CD4-positive, alpha-beta memory T cell (primary cell): ENCODE results near the gene TSKS. TPM values are rescaled to one million over a fixed set of nuclear protein-coding genes. Genes with fewer than 3 reads are reported as not detected.

Experiments used
- CTCF ChIA-PET: fragments of 350-600 bp; sonication (Branson Sonifier 250); formaldehyde crosslinking; loops from one replicate; lab custom pipeline; 2021; ENCODE audit warnings: inconsistent platforms; ENCODE audit not compliant: partially characterized antibody; lab: Charles Lee
- POLR2A ChIA-PET: fragments of 350-600 bp; sonication (Branson Sonifier 250); formaldehyde crosslinking; loops from one replicate; lab custom pipeline; 2021; ENCODE audit not compliant: partially characterized antibody; lab: Charles Lee
- DNase-seq, 5 donors: peaks; one replicate each; pipeline versions ENCODE4 v3.0.0 to v3.0.0-alpha.2; 2020 to 2022; ENCODE audit warnings: mixed read lengths in 1 of 5
- H3K27ac ChIP-seq: one replicate; pipeline ENCODE4 v1.7.0; 2013; ENCODE audit warnings: low read depth, low read length
- H3K27me3 ChIP-seq: 2 replicates; pipeline ENCODE4 v1.7.0; 2013; ENCODE audit warnings: mild to moderate bottlenecking, low read length, moderate library complexity; ENCODE audit not compliant: insufficient read depth
- H3K36me3 ChIP-seq: 2 replicates; pipeline ENCODE4 v1.7.0; 2013; ENCODE audit warnings: mild to moderate bottlenecking, low read length, moderate library complexity; ENCODE audit not compliant: insufficient read depth
- H3K4me1 ChIP-seq: 2 replicates; pipeline ENCODE4 v1.7.0; 2013; ENCODE audit warnings: mild to moderate bottlenecking, low read length, moderate library complexity; ENCODE audit not compliant: insufficient read depth
- H3K4me3 ChIP-seq, 2 donors: one replicate each; pipeline ENCODE4 v1.7.0; 2013; ENCODE audit warnings: low read length in 2 of 2, mild to moderate bottlenecking in 1 of 2
- H3K9me3 ChIP-seq, 2 donors: one replicate each; pipeline ENCODE4 v1.7.0; 2013; ENCODE audit warnings: low read length in 2 of 2, control low read depth in 1 of 2; ENCODE audit not compliant: control insufficient read depth in 1 of 2
- H3K27ac Mint-ChIP-seq, 7 donors: one replicate each; pipeline ENCODE4 v1.8.0; 2020 to 2021; ENCODE audit warnings: mixed read lengths in 7 of 7, mild to moderate bottlenecking in 6 of 7, inconsistent platforms in 3 of 7, moderate library complexity in 3 of 7
- H3K27me3 Mint-ChIP-seq, 2 donors: one replicate each; pipeline ENCODE4 v1.8.0; 2020 to 2021; ENCODE audit warnings: mixed read lengths in 2 of 2
- H3K36me3 Mint-ChIP-seq, 2 donors: one replicate each; pipeline ENCODE4 v1.8.0; 2020 to 2021; ENCODE audit warnings: mixed read lengths in 2 of 2, inconsistent platforms in 1 of 2, mild to moderate bottlenecking in 1 of 2
- H3K4me1 Mint-ChIP-seq, 4 donors: one replicate each; pipeline ENCODE4 v1.8.0; 2020 to 2021; ENCODE audit warnings: mixed read lengths in 4 of 4, mild to moderate bottlenecking in 1 of 4
- H3K4me3 Mint-ChIP-seq, 8 donors: one replicate each; pipeline ENCODE4 v1.8.0; 2020 to 2021; ENCODE audit warnings: mixed read lengths in 8 of 8, mild to moderate bottlenecking in 7 of 8, moderate library complexity in 6 of 8, inconsistent platforms in 3 of 8
- H3K9me3 Mint-ChIP-seq, 8 donors: one replicate each; pipeline ENCODE4 v1.8.0; 2020 to 2021; ENCODE audit warnings: mixed read lengths in 8 of 8, mild to moderate bottlenecking in 5 of 8, inconsistent platforms in 3 of 8, moderate library complexity in 1 of 8
- intact Hi-C: fragments of 100-400 bp; cut with micrococcal nuclease; formaldehyde crosslinking; loops from one replicate; pipeline ENCODE4 v1.15.1; 2023
- polyA plus RNA-seq, 2 donors: library from polyadenylated mRNA; unstranded; fragments of 300-500 nt; fragmentation: Illumina TruSeq; gene quantifications; one replicate each; pipeline ENCODE4 v1.2.3, GENCODE V29; 2021
- total RNA-seq, 2 experiments: library from RNA; stranded (reverse); gene quantifications; one replicate each; pipeline ENCODE4 v1.2.3, GENCODE V29; 2021

The TSKS gene
- total and polyA plus RNA-seq, 4 experiments from 2014 or later: 0.16 to 1.1 (median 0.73) TPM

DNA sequence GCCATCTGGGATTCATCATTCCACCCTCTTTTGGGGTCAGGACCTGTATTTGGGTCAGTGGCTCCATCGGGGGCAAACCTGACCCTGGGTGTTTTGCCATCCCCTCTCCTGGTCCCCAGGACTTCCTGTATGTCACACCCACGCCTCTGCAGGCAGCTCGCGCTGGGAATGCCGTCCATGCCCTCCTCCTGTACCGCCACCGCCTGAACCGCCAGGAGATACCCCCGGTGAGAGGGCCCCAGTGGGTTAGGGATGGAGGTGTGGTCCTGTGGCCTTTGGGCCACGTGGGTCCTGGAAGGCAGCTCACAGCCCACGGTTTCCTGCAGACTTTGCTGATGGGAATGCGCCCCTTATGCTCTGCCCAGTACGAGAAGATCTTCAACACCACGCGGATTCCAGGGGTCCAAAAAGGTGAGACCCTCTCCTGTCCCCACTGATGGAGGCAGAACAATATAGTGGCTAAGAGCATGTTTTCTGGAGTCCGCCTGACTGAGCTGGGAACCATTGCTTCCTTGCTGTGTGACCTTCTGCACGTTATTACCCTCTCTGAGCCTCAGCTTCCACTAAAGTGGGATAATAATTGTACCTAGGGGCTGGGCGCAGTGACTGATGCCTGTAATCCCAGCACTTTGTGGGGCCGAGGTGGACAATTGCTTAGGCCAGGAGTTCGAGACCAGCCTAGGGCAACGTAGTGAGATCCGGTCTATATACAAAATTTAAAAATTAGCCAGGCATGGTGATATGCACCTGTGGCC, 58.0 kb downstream of the TSKS start:
- CTCF ChIA-PET: interaction anchor here (0.6 kb wide), 1 partner anchor 1299 kb away, joined by 3 read pairs; no protein-coding TSS in a partner anchor
- intact Hi-C loops: no loop called here
- POLR2A ChIA-PET: interaction anchor here (0.6 kb wide), 1 partner anchor 26 kb away, joined by 3 read pairs; no protein-coding TSS in a partner anchor

DNA sequence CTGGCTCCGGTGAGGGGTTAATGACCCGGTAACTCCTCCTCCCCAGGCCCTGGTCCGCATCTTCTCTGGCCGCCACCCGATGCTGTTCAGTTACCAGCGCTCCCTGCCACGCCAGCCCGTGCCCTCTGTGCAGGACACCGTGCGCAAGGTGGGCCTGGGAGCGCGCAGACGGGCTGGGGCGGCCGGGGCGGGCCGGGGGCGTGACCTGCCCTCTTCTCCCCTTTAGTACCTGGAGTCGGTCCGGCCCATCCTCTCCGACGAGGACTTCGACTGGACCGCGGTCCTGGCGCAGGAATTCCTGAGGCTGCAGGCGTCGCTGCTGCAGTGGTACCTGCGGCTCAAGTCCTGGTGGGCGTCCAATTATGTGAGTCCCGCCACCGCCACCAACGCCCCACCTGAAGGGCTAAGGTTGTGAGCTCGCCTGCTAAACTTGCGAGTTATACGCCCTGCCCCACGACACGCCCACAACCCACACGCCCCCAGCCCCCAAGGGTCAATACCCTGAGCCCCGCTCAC, 61.8 kb downstream of the TSKS start:
- Mint-ChIP-seq H3K27ac (no peak overlapping the region), H3K27me3 (peaks cover 0 to 2% of the 10 kb centered on the region in 2 donors), H3K9me3 (no peaks in the 10 kb centered on the region), H3K36me3 (no peaks in the 10 kb centered on the region), H3K4me3 (no peak overlapping the region), H3K4me1 (no peaks in the 10 kb centered on the region)
- no peaks in the 10 kb centered on the region for H3K36me3 ChIP-seq
- H3K4me3 ChIP-seq: no peak overlapping the region
- intact Hi-C loops: no loop called here
- no peak overlapping the region for H3K27ac ChIP-seq
- POLR2A ChIA-PET: no interaction called here
- no peak for DNase-seq
- no peaks in the 10 kb centered on the region for H3K4me1 ChIP-seq
- H3K27me3 ChIP-seq: no peaks in the 10 kb centered on the region
- CTCF ChIA-PET: no interaction called here
- H3K9me3 ChIP-seq: no peaks in the 10 kb centered on the region

More for the DNA sequence above, 58.0 kb downstream of the TSKS start:
- DNase-seq: no peak
- no peaks in the 10 kb centered on the region for H3K27me3 ChIP-seq
- H3K9me3 Mint-ChIP-seq: no peaks in the 10 kb centered on the region
- no peaks in the 10 kb centered on the region for H3K36me3 ChIP-seq
- H3K4me3 ChIP-seq: no peak overlapping the region
- peaks cover 0 to 4% (median 0%) of the 10 kb centered on the region in 4 donors for H3K4me1 Mint-ChIP-seq
- H3K27ac ChIP-seq: no peak overlapping the region
- no peaks in the 10 kb centered on the region for H3K9me3 ChIP-seq
- H3K4me1 ChIP-seq: no peaks in the 10 kb centered on the region
- H3K27ac Mint-ChIP-seq: no peak overlapping the region
- peaks cover under 1 to 2% of the 10 kb centered on the region in 2 donors for H3K27me3 Mint-ChIP-seq
- no peaks in the 10 kb centered on the region for H3K36me3 Mint-ChIP-seq
- no peak overlapping the region for H3K4me3 Mint-ChIP-seq

DNA sequence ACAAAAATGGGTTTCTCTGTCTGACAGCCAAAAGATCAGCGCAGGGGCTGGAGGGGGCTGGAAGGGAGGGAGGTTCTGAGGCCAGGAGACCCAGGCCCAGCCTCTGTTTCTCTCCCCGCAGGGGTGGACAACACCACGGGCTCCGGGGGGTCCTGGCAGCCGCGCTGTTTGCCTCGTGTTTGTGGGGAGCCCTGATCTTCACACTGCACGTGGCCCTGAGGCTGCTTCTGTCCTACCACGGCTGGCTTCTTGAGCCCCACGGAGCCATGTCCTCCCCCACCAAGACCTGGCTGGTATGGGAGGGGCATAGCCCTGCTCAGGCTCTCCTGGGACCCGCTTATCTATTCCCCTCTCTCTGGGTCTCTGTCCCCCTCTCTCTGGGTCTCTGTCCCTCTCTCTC, 62.5 kb downstream of the TSKS start:
- Mint-ChIP-seq H3K27me3 (peaks cover 0 to 2% of the 10 kb centered on the region in 2 donors), H3K9me3 (no peaks in the 10 kb centered on the region), H3K36me3 (no peaks in the 10 kb centered on the region), H3K27ac (peak overlapping the region in 1 of 7 donors; percentile 22), H3K4me1 (no peaks in the 10 kb centered on the region), H3K4me3 (no peak overlapping the region)
- DNase-seq: no peak
- ChIA-PET POLR2A (no interaction called here), CTCF (no interaction called here)
- no peak overlapping the region for H3K27ac ChIP-seq
- H3K4me1 ChIP-seq: no peaks in the 10 kb centered on the region
- no peak overlapping the region for H3K4me3 ChIP-seq
- H3K36me3 ChIP-seq: no peaks in the 10 kb centered on the region
- no peaks in the 10 kb centered on the region for H3K9me3 ChIP-seq
- intact Hi-C loops: no loop called here
- no peaks in the 10 kb centered on the region for H3K27me3 ChIP-seq

DNA sequence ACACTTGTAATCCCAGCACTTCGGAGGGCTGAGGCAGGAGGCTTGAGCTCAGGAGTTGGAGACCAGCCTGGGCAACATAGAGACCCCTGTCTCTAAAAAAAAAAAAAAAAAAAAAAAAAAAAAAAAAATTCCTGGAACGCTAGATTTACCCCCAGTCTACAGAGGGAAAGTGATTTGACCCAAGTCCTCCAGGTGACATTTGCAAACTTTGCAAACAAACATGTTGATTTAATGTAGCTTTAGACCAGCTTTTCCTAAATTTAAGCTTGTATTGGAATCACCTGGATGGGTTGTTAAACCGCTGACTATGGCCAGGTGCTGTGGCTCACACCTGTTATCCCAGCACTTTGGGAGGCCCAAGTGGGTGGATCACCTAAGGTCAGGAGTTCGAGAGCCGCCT, 63.7 kb downstream of the TSKS start:
- Mint-ChIP-seq H3K27me3 (peaks cover 0 to 2% of the 10 kb centered on the region in 2 donors), H3K36me3 (no peaks in the 10 kb centered on the region), H3K27ac (no peak overlapping the region), H3K4me3 (no peak overlapping the region), H3K4me1 (no peaks in the 10 kb centered on the region), H3K9me3 (no peaks in the 10 kb centered on the region)
- Histone ChIP-seq H3K27me3 (no peaks in the 10 kb centered on the region), H3K36me3 (no peaks in the 10 kb centered on the region), H3K27ac (no peak overlapping the region), H3K4me1 (no peaks in the 10 kb centered on the region), H3K4me3 (no peak overlapping the region), H3K9me3 (no peaks in the 10 kb centered on the region)
- no peak for DNase-seq
- intact Hi-C loops: no loop called here
- ChIA-PET CTCF (interaction anchor here (1.0 kb wide), 1 partner anchor 18 kb away, joined by 5 read pairs; no protein-coding TSS in a partner anchor), POLR2A (no interaction called here)

DNA sequence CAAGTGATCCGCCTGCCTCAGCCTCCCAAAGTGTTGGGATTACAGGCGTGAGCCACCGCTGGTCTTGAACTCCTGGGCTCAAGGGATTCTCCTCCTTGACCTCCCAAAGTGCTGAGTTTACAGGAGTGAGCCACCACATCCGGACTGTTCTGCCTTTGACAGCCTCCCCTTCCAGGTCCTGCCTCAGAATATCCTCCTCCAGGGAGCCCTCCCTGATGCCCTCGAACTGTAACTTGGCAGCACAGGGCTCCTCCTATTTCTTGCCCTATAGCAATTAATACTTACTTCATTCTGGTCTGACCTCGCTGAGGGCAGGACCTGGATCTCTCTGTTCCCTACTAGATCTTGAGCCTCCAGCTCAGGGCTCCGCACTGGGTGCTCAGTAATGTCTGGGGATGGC, 66.2 kb downstream of the TSKS start:
- no peaks in the 10 kb centered on the region for H3K9me3 ChIP-seq
- no peak overlapping the region for H3K4me3 Mint-ChIP-seq
- peaks cover 0 to 6% (median under 1%) of the 10 kb centered on the region in 4 donors for H3K4me1 Mint-ChIP-seq
- POLR2A ChIA-PET: no interaction called here
- H3K27ac ChIP-seq: no peak overlapping the region
- H3K27me3 ChIP-seq: peaks cover 4% of the 10 kb centered on the region
- H3K4me1 ChIP-seq: no peaks in the 10 kb centered on the region
- intact Hi-C loops: no loop called here
- no peaks in the 10 kb centered on the region for H3K36me3 Mint-ChIP-seq
- no peak overlapping the region for H3K4me3 ChIP-seq
- H3K36me3 ChIP-seq: no peaks in the 10 kb centered on the region
- peak overlapping the region in 1 of 7 donors; percentile 25 for H3K27ac Mint-ChIP-seq
- peaks cover 3 to 4% of the 10 kb centered on the region in 2 donors for H3K27me3 Mint-ChIP-seq
- no peak for DNase-seq
- CTCF ChIA-PET: interaction anchor here (1.0 kb wide), 1 partner anchor 12 kb away, joined by 4 read pairs; no protein-coding TSS in a partner anchor
- H3K9me3 Mint-ChIP-seq: no peaks in the 10 kb centered on the region

DNA sequence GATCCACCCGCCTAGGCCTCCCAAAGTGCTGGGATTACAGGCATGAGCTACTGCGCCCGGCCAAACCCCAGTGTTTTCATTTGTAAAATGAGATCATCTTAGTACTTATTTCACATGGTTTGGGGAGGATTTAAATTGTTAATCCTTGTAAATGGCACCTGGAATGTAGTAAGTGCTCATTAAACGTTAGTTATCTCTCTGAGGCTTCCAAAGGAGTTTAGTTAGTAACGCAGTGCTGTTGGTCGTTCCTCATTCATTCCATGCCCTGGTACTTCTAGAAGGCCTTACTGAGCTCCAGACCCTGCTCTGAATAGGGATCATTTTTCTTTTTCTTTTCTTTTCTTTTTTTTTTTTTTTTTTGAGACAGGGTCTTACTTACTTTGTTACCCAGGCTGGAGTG, 67.0 kb downstream of the TSKS start:
- Mint-ChIP-seq H3K27me3 (peaks cover 4 to 8% of the 10 kb centered on the region in 2 donors), H3K4me1 (peaks cover 3 to 11% (median 4%) of the 10 kb centered on the region in 4 donors), H3K27ac (no peak overlapping the region), H3K9me3 (no peaks in the 10 kb centered on the region), H3K4me3 (no peak overlapping the region), H3K36me3 (no peaks in the 10 kb centered on the region)
- CTCF ChIA-PET: interaction anchor here (0.5 to 1.2 kb wide), 4 partner anchors 11 to 512 kb away, joined by 3 to 5 read pairs (median 4); no protein-coding TSS in a partner anchor
- H3K36me3 ChIP-seq: no peaks in the 10 kb centered on the region
- H3K4me1 ChIP-seq: peaks cover 6% of the 10 kb centered on the region
- H3K4me3 ChIP-seq: no peak overlapping the region
- DNase-seq: no peak
- intact Hi-C loops: no loop called here
- no peaks in the 10 kb centered on the region for H3K9me3 ChIP-seq
- POLR2A ChIA-PET: no interaction called here
- H3K27ac ChIP-seq: no peak overlapping the region
- H3K27me3 ChIP-seq: peaks cover 4% of the 10 kb centered on the region

DNA sequence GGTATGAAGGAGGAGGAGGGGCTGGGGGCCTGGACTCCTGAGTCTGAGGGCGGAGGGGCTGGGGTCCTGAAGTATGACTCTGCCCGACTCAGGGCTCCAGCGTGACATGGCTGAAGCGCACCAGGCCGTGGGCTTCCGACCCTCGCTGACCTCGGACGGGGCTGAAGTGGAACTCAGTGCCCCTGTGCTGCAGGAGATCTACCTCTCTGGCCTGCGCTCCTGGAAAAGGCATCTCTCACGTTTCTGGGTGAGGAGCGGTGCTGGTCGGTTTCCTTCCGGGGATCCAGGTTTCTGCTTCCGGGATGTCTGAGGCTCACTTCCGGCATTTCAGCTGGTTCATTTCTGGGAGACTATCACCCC, 71.0 kb downstream of the TSKS start:
- no peak for DNase-seq
- Mint-ChIP-seq H3K27me3 (peaks cover 10 to 16% of the 10 kb centered on the region in 2 donors), H3K27ac (no peak overlapping the region), H3K4me3 (peak overlapping the region in 2 of 8 donors; percentile 12 to 17), H3K9me3 (no peaks in the 10 kb centered on the region), H3K4me1 (peaks cover 14 to 27% (median 17%) of the 10 kb centered on the region in 4 donors), H3K36me3 (peaks cover 3 to 11% of the 10 kb centered on the region in 2 donors)
- intact Hi-C loops: no loop called here
- Histone ChIP-seq H3K36me3 (no peaks in the 10 kb centered on the region), H3K4me3 (no peak overlapping the region), H3K27me3 (peaks cover 4% of the 10 kb centered on the region), H3K27ac (no peak overlapping the region), H3K9me3 (no peaks in the 10 kb centered on the region), H3K4me1 (peaks cover 27% of the 10 kb centered on the region)
- ChIA-PET CTCF (no interaction called here), POLR2A (interaction anchor here (0.8 kb wide), 1 partner anchor 52 kb away, joined by 3 read pairs; no protein-coding TSS in a partner anchor)
